MM.1S (cell line): ENCODE results near the gene GTPBP8.

Experiments used
- CTCF ChIP-seq: fragments of 300-600 bp; sonication (generic); IDR thresholded peaks from 2 replicates; pipeline ENCODE4 v1.5.1; 2016; ENCODE audit warnings: antibody characterized with exemption, low read length, mixed read lengths
- EZH2 ChIP-seq: fragments of 300-600 bp; sonication (generic); optimal IDR thresholded peaks from 2 replicates; pipeline ENCODE3; 2017; ENCODE audit warnings: low read depth, mild to moderate bottlenecking, antibody characterized with exemption, low read length, mixed read lengths
- EZH2phosphoT487 ChIP-seq: fragments of 300-600 bp; sonication (generic); IDR thresholded peaks from 2 replicates; pipeline ENCODE4 v1.6.1; 2018; ENCODE audit warnings: antibody characterized with exemption, low read length

- no peak for TF ChIP-seq CTCF
- no peak for TF ChIP-seq EZH2
- TF ChIP-seq EZH2phosphoT487, result no peak
Observed at GRCh38 chr3:112974894-112975293, 15.9 kb upstream of the GTPBP8 start, which contains the start of gene CD200R1.
